HCT116 (cell line): ENCODE measurements around the gene CARD8. TPM values are rescaled to one million over a fixed set of nuclear protein-coding genes. Genes with fewer than 3 reads are reported as not detected.

Source experiments
- ATAC-seq: fragments of 200-7000 bp; cut with Tn5 transposase; 2 replicates; pipeline ENCODE4 v1.9.1; 2020; ENCODE audit warnings: mild to moderate bottlenecking, moderate library complexity
- BruUV-seq: library from RNA; stranded (reverse); fragments of 400-500 nt; replicated peaks from 2 replicates; lab custom pipeline; 2021; lab: Mats Ljungman, UMichigan
- CTCF ChIA-PET: fragments of 300-600 bp; sonication (Branson Sonifier 250); formaldehyde crosslinking; loops from one replicate; lab custom pipeline; 2021; ENCODE audit warnings: antibody characterized with exemption; lab: Charles Lee
- POLR2A ChIA-PET: fragments of 300-600, 350-600 bp; sonication (Branson Sonifier 250); formaldehyde crosslinking; loops from one replicate; lab custom pipeline; 2021; ENCODE audit warnings: antibody characterized with exemption; lab: Charles Lee
- RAD21 ChIA-PET, 2 experiments: fragments of 300-600 bp; sonication (Branson Sonifier 250); formaldehyde crosslinking; loops; one replicate each; lab custom pipeline; 2023; ENCODE audit warnings: low total read pairs in 2 of 2; ENCODE audit not compliant: uncharacterized antibody in 2 of 2, unreplicated experiment in 2 of 2, low non-redundant PET in 1 of 2; lab: Charles Lee
- DNase-seq: peaks from one replicate; pipeline ENCODE4 v3.0.0-alpha.2; 2010; ENCODE audit warnings: low read depth, low spot score
- H2AFZ ChIP-seq: fragments of 200-600 bp; shearing (Covaris generic), sonication (generic); 2 replicates; pipeline ENCODE4 v1.6.1; 2017; ENCODE audit warnings: low read depth, mixed run types, mixed read lengths, antibody characterized with exemption, low read length; ENCODE audit not compliant: poor library complexity, severe bottlenecking
- H3K27ac ChIP-seq: 2 replicates; pipeline ENCODE4 v1.5.1; 2012; ENCODE audit warnings: low read depth, low read length
- H3K27me3 ChIP-seq: fragments of 200-600 bp; sonication (generic); 2 replicates; pipeline ENCODE4 v1.6.1; 2016; ENCODE audit warnings: mixed run types, low read length, mixed read lengths; ENCODE audit not compliant: insufficient read depth
- H3K36me3 ChIP-seq, 2 experiments: fragments of 200-500 bp in 1 of 2; fragments of 200-600 bp in 1 of 2; sonication (Bioruptor generic) in 1 of 2; sonication (generic) in 1 of 2; 2 replicates each; pipeline versions ENCODE4 v1.5.1 to v1.6.1; 2014 to 2016; ENCODE audit warnings: low read length in 2 of 2, inconsistent platforms in 1 of 2, mixed read lengths in 1 of 2, mixed run types in 1 of 2; ENCODE audit not compliant: insufficient read depth in 2 of 2, control insufficient read depth in 1 of 2
- H3K4me1 ChIP-seq, 2 experiments: fragments of 200-600 bp in 1 of 2; sonication (generic) in 1 of 2; 2 replicates each; pipeline versions ENCODE4 v1.5.1 to v1.6.1; 2012 to 2017; ENCODE audit warnings: low read length in 2 of 2, inconsistent platforms in 1 of 2, mild to moderate bottlenecking in 1 of 2, mixed read lengths in 1 of 2, mixed run types in 1 of 2, moderate library complexity in 1 of 2; ENCODE audit not compliant: insufficient read depth in 2 of 2, control insufficient read depth in 1 of 2
- H3K4me2 ChIP-seq: fragments of 200-600 bp; sonication (generic); 2 replicates; pipeline ENCODE4 v1.6.1; 2017; ENCODE audit warnings: mixed run types, low read length, mixed read lengths
- H3K4me3 ChIP-seq, 2 experiments: fragments of 200-600 bp in 1 of 2; sonication (generic) in 1 of 2; replicated peaks in 1 of 2; 2 replicates each; pipeline ENCODE4 v1.5.1; 2011 to 2016; ENCODE audit warnings: low read length in 2 of 2, control low read depth in 1 of 2, low read depth in 1 of 2, mild to moderate bottlenecking in 1 of 2, mixed read lengths in 1 of 2, mixed run types in 1 of 2
- H3K79me2 ChIP-seq: fragments of 200-600 bp; sonication (generic); 2 replicates; pipeline ENCODE4 v1.6.1; 2017; ENCODE audit warnings: mild to moderate bottlenecking, mixed run types, low read length, moderate library complexity, mixed read lengths; ENCODE audit not compliant: insufficient read depth
- H3K9ac ChIP-seq: fragments of 200-600 bp; sonication (generic); 2 replicates; pipeline ENCODE4 v1.6.1; 2016; ENCODE audit warnings: low read length, mixed read lengths
- H3K9me2 ChIP-seq: fragments of 200-600 bp; sonication (generic), shearing (Covaris generic); 2 replicates; pipeline ENCODE4 v1.6.1; 2017; ENCODE audit warnings: mixed run types, mild to moderate bottlenecking, moderate library complexity; ENCODE audit not compliant: insufficient read depth
- H3K9me3 ChIP-seq, 2 experiments: fragments of 200-500 bp in 1 of 2; fragments of 200-600 bp in 1 of 2; sonication (Bioruptor generic) in 1 of 2; sonication (generic) in 1 of 2; 2 replicates each; pipeline ENCODE4 v1.6.1; 2014 to 2017; ENCODE audit warnings: low read length in 2 of 2, mixed read lengths in 2 of 2, inconsistent platforms in 1 of 2, low read depth in 1 of 2, mild to moderate bottlenecking in 1 of 2, mixed run types in 1 of 2, moderate library complexity in 1 of 2; ENCODE audit not compliant: control insufficient read depth in 1 of 2, insufficient read depth in 1 of 2
- H4K20me1 ChIP-seq: fragments of 200-600 bp; sonication (generic), shearing (Covaris generic); 2 replicates; pipeline ENCODE4 v1.6.1; 2017; ENCODE audit warnings: mixed run types, mild to moderate bottlenecking, moderate library complexity; ENCODE audit not compliant: insufficient read depth
- CBX3 ChIP-seq: IDR thresholded peaks from 2 replicates; pipeline ENCODE4 v1.6.1; 2012; ENCODE audit warnings: low read depth
- EGR1 ChIP-seq: IDR thresholded peaks from 2 replicates; pipeline ENCODE4 v1.6.1; 2012; ENCODE audit warnings: low read depth
- EZH2phosphoT487 ChIP-seq: fragments of 200-600 bp; IDR thresholded peaks from 2 replicates; pipeline ENCODE4 v1.6.1; 2018; ENCODE audit warnings: antibody characterized with exemption, borderline replicate concordance
- JUND ChIP-seq: IDR thresholded peaks from 2 replicates; pipeline ENCODE4 v1.6.1; 2012
- POLR2A ChIP-seq: IDR thresholded peaks from 2 replicates; pipeline ENCODE4 v1.7.0; 2011; ENCODE audit warnings: borderline replicate concordance; ENCODE audit not compliant: insufficient read depth, insufficient read length; ENCODE audit errors: extremely low read depth
- POLR2AphosphoS5 ChIP-seq: IDR thresholded peaks from 2 replicates; pipeline ENCODE4 v1.6.1; 2011; ENCODE audit warnings: mild to moderate bottlenecking, low read depth, low read length, moderate library complexity
- SP1 ChIP-seq: IDR thresholded peaks from 2 replicates; pipeline ENCODE4 v1.6.1; 2012; ENCODE audit warnings: low read depth
- SRF ChIP-seq: IDR thresholded peaks from 2 replicates; pipeline ENCODE4 v1.6.1; 2012; ENCODE audit warnings: low read depth
- ZFX ChIP-seq: fragments of 450-650 bp; IDR thresholded peaks from 2 replicates; pipeline ENCODE4 v1.6.1; 2017
- intact Hi-C: fragments of 100-400 bp; cut with micrococcal nuclease; formaldehyde crosslinking; loops from 2 replicates; pipeline ENCODE4 v1.10.0; 2022
- total RNA-seq: library from RNA; stranded (reverse); gene quantifications from one replicate; pipeline ENCODE4 v1.2.1, GENCODE V29; 2021; ENCODE audit not compliant: unreplicated experiment
- TF ChIP-seq, protein P1 (sequence below): IDR thresholded peaks from 2 replicates; pipeline ENCODE4 v1.6.1; 2012; ENCODE audit warnings: low read depth
- TF ChIP-seq, protein P2 (sequence below): IDR thresholded peaks from 2 replicates; pipeline ENCODE4 v1.6.1; 2011; ENCODE audit warnings: mild to moderate bottlenecking, low read length, moderate library complexity; ENCODE audit not compliant: insufficient replicate concordance; ENCODE audit errors: extremely low read depth
- TF ChIP-seq, protein P3 (sequence below), 3 experiments: fragments of 200-600 bp in 1 of 3; sonication (generic) in 1 of 3; IDR thresholded peaks in 2 of 3; conservative IDR thresholded peaks in 1 of 3; 2 replicates each; pipeline ENCODE4 v1.5.1; 2012 to 2017; ENCODE audit warnings: low read depth in 2 of 3, low read length in 2 of 3, antibody characterized with exemption in 1 of 3, borderline replicate concordance in 1 of 3, control low read depth in 1 of 3, mild to moderate bottlenecking in 1 of 3, mixed read lengths in 1 of 3, mixed run types in 1 of 3, moderate library complexity in 1 of 3; ENCODE audit not compliant: insufficient read depth in 1 of 3
- TF ChIP-seq, protein P4 (sequence below): IDR thresholded peaks from 2 replicates; pipeline ENCODE4 v1.6.1; 2012

Gene CARD8
- total RNA-seq, 1 experiment from 2014 or later = 17.5 TPM

DNA sequence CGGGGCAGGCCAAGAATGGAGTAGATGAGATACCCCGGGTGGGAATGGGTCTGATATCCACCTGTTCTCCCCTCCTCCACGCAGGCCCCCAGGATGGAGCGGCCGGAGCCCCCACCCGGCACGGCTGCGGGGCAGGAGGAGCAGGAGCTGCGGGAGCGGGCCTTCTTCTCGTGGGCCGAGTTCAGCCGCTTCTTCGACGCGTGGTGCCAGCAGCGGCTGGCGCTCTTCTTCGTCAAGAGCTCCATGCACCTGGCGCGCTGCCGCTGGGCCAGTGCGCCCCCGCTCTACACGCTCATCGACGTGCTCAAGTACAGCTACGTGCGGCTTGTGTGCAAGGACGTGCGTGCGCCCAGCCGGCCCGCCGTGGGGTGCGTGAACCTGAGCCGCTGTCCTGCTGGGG is 84.0 kb downstream of the CARD8 start:
- DNase-seq = no peak
- Histone ChIP-seq H2AFZ (no peak overlapping the region), H3K9me2 (no peaks in the 10 kb centered on the region), H3K4me2 (peak overlapping the region; percentile 100), H3K36me3 (peaks cover 8 to 22% of the 10 kb centered on the region in 2 experiments; a peak in 3 of 4 replicates), H3K9ac (peak overlapping the region; percentile 99), H3K4me1 (peaks cover 10 to 15% of the 10 kb centered on the region in 2 experiments; a peak in 3 of 4 replicates), H3K79me2 (peaks cover 44% of the 10 kb centered on the region), H4K20me1 (no peaks in the 10 kb centered on the region; the same call in 1 of the 2 replicates), H3K27ac (peak overlapping the region; percentile 98; the same call in 1 of the 2 replicates), H3K27me3 (no peaks in the 10 kb centered on the region), H3K9me3 (no peaks in the 10 kb centered on the region), H3K4me3 (peak overlapping the region; percentile 95 to 100)
- intact Hi-C loops = no loop called here
- POLR2A ChIA-PET = interaction anchor here (0.7 to 2.6 kb wide), 2 partner anchors 28 to 32 kb away, joined by 5 to 13 read pairs; no protein-coding TSS in a partner anchor
- RAD21 ChIA-PET = no interaction called here
- CTCF ChIA-PET = no interaction called here
- TF ChIP-seq JUND (no peak), ZFX (no peak), SRF (no peak), EZH2phosphoT487 (no peak), EGR1 (no peak), POLR2AphosphoS5 (no peak), POLR2A (no peak), CBX3 (no peak), SP1 (no peak)
- TF ChIP-seq, protein P1, sequence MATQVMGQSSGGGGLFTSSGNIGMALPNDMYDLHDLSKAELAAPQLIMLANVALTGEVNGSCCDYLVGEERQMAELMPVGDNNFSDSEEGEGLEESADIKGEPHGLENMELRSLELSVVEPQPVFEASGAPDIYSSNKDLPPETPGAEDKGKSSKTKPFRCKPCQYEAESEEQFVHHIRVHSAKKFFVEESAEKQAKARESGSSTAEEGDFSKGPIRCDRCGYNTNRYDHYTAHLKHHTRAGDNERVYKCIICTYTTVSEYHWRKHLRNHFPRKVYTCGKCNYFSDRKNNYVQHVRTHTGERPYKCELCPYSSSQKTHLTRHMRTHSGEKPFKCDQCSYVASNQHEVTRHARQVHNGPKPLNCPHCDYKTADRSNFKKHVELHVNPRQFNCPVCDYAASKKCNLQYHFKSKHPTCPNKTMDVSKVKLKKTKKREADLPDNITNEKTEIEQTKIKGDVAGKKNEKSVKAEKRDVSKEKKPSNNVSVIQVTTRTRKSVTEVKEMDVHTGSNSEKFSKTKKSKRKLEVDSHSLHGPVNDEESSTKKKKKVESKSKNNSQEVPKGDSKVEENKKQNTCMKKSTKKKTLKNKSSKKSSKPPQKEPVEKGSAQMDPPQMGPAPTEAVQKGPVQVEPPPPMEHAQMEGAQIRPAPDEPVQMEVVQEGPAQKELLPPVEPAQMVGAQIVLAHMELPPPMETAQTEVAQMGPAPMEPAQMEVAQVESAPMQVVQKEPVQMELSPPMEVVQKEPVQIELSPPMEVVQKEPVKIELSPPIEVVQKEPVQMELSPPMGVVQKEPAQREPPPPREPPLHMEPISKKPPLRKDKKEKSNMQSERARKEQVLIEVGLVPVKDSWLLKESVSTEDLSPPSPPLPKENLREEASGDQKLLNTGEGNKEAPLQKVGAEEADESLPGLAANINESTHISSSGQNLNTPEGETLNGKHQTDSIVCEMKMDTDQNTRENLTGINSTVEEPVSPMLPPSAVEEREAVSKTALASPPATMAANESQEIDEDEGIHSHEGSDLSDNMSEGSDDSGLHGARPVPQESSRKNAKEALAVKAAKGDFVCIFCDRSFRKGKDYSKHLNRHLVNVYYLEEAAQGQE = no peak
- TF ChIP-seq, protein P2, sequence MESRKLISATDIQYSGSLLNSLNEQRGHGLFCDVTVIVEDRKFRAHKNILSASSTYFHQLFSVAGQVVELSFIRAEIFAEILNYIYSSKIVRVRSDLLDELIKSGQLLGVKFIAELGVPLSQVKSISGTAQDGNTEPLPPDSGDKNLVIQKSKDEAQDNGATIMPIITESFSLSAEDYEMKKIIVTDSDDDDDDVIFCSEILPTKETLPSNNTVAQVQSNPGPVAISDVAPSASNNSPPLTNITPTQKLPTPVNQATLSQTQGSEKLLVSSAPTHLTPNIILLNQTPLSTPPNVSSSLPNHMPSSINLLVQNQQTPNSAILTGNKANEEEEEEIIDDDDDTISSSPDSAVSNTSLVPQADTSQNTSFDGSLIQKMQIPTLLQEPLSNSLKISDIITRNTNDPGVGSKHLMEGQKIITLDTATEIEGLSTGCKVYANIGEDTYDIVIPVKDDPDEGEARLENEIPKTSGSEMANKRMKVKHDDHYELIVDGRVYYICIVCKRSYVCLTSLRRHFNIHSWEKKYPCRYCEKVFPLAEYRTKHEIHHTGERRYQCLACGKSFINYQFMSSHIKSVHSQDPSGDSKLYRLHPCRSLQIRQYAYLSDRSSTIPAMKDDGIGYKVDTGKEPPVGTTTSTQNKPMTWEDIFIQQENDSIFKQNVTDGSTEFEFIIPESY = no peak
- TF ChIP-seq, protein P3, sequence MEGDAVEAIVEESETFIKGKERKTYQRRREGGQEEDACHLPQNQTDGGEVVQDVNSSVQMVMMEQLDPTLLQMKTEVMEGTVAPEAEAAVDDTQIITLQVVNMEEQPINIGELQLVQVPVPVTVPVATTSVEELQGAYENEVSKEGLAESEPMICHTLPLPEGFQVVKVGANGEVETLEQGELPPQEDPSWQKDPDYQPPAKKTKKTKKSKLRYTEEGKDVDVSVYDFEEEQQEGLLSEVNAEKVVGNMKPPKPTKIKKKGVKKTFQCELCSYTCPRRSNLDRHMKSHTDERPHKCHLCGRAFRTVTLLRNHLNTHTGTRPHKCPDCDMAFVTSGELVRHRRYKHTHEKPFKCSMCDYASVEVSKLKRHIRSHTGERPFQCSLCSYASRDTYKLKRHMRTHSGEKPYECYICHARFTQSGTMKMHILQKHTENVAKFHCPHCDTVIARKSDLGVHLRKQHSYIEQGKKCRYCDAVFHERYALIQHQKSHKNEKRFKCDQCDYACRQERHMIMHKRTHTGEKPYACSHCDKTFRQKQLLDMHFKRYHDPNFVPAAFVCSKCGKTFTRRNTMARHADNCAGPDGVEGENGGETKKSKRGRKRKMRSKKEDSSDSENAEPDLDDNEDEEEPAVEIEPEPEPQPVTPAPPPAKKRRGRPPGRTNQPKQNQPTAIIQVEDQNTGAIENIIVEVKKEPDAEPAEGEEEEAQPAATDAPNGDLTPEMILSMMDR (IDR thresholded peaks at IDR 0.05 in 2 of 3, conservative IDR thresholded peaks at IDR 0.05 in 1 of 3; ENCODE audit: borderline replicate concordance in 1 of 3, insufficient read depth in 1 of 3, low read depth in 2 of 3, low read length in 2 of 3) = no peak
- TF ChIP-seq, protein P4, sequence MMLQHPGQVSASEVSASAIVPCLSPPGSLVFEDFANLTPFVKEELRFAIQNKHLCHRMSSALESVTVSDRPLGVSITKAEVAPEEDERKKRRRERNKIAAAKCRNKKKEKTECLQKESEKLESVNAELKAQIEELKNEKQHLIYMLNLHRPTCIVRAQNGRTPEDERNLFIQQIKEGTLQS = no peak
- BruUV-seq = no TSS peak
- ATAC-seq = no peak
